Amniotic epithelial cell (primary cell): ENCODE measurements around the gene SCD5.
"Not testable (repeated sequence)": the region's sequence is repeated elsewhere in the genome, so short reads cannot be mapped to it uniquely, and the experiment has no call there.

Source experiments
- DNase-seq: peaks from one replicate; pipeline ENCODE4 v3.0.0-alpha.2; 2010; ENCODE audit warnings: low read depth

Gene SCD5

GRCh38 chr4:82798168-82799005 lies at the start of gene SCD5:
Gene SCD5, minus strand, starts transcription at chr4:82798796. Its CDS starts 259 bp downstream, at chr4:82798537.
- DNase-seq: peak; percentile 59

GRCh38 chr4:82842593-82842992 lies 44.0 kb upstream of the SCD5 start:
- DNase-seq: peak; percentile 20

- peak; percentile 85 for DNase-seq
Measured at GRCh38 chr4:82839624-82840023, 41.0 kb upstream of the SCD5 start.

GRCh38 chr4:82833696-82834313 lies 35.2 kb upstream of the SCD5 start:
- DNase-seq: peak; percentile 89

GRCh38 chr4:82833060-82833459 lies 34.5 kb upstream of the SCD5 start:
- DNase-seq: not testable (repeated sequence)

GRCh38 chr4:82825425-82825824 lies 26.8 kb upstream of the SCD5 start:
- DNase-seq: no peak

GRCh38 chr4:82823062-82823461 lies 24.5 kb upstream of the SCD5 start:
- peak; percentile 66 for DNase-seq

GRCh38 chr4:82820689-82821088 lies 22.1 kb upstream of the SCD5 start:
- DNase-seq: no peak

GRCh38 chr4:82818664-82819662 lies 20.4 kb upstream of the SCD5 start:
- no peak for DNase-seq

- not testable (repeated sequence) for DNase-seq
Measured at GRCh38 chr4:82816874-82817273, 18.3 kb upstream of the SCD5 start.

- DNase-seq: no peak
Measured at GRCh38 chr4:82814034-82814433, 15.4 kb upstream of the SCD5 start.

GRCh38 chr4:82811838-82812341 lies 13.3 kb upstream of the SCD5 start:
- no peak for DNase-seq

- no peak for DNase-seq
Measured at GRCh38 chr4:82811392-82811791, 12.8 kb upstream of the SCD5 start.

- no peak for DNase-seq
Measured at GRCh38 chr4:82810176-82810575, 11.6 kb upstream of the SCD5 start.

GRCh38 chr4:82809619-82810018 lies 11.0 kb upstream of the SCD5 start:
- no peak for DNase-seq

GRCh38 chr4:82803746-82804145 lies 5.2 kb upstream of the SCD5 start:
- no peak for DNase-seq

- DNase-seq: no peak
Measured at GRCh38 chr4:82802911-82803310, 4.3 kb upstream of the SCD5 start.

GRCh38 chr4:82801910-82802521 lies 3.4 kb upstream of the SCD5 start:
- DNase-seq: no peak

- DNase-seq: no peak
Measured at GRCh38 chr4:82799006-82799881, 648 bp upstream of the SCD5 start.

GRCh38 chr4:82797405-82798111 lies 1.0 kb downstream of the SCD5 start:
- no peak for DNase-seq
